GM18858 (cell line): ENCODE results near the gene ZC3H12A.

Experiments
- ATAC-seq: cut with Tn5 transposase; IDR thresholded peaks from one replicate; pipeline ENCODE4 v1.9.1; 2021; ENCODE audit not compliant: unreplicated experiment

ZC3H12A gene

GRCh38 chr1:37453647-37454046, 20.7 kb upstream of the ZC3H12A start:
- ATAC-seq = no peak

- no peak for ATAC-seq
Measured at GRCh38 chr1:37455516-37455915, 18.9 kb upstream of the ZC3H12A start.

GRCh38 chr1:37456614-37457013, 17.8 kb upstream of the ZC3H12A start:
- ATAC-seq = no peak

- ATAC-seq = no peak
Measured at GRCh38 chr1:37458551-37458950, 15.8 kb upstream of the ZC3H12A start.

- ATAC-seq = no peak
Measured at GRCh38 chr1:37461698-37462436, 12.5 kb upstream of the ZC3H12A start.

- no peak for ATAC-seq
Measured at GRCh38 chr1:37464443-37464842, 9.9 kb upstream of the ZC3H12A start.

GRCh38 chr1:37465593-37466517, 8.5 kb upstream of the ZC3H12A start:
- no peak for ATAC-seq

GRCh38 chr1:37468037-37468436, 6.3 kb upstream of the ZC3H12A start:
- no peak for ATAC-seq

- ATAC-seq = no peak
Measured at GRCh38 chr1:37469386-37469785, 5.0 kb upstream of the ZC3H12A start.

- ATAC-seq = no peak
Measured at GRCh38 chr1:37471345-37472231, 2.8 kb upstream of the ZC3H12A start.

- no peak for ATAC-seq
Measured at GRCh38 chr1:37472281-37472680, 2.1 kb upstream of the ZC3H12A start.

- ATAC-seq = no peak
Measured at GRCh38 chr1:37472994-37473393, 1.4 kb upstream of the ZC3H12A start.

- ATAC-seq = no peak
Measured at GRCh38 chr1:37473431-37474045, 842 bp upstream of the ZC3H12A start.

- no peak for ATAC-seq
Measured at GRCh38 chr1:37474697-37475379, 458 bp downstream of the ZC3H12A start.

- ATAC-seq = no peak
Measured at GRCh38 chr1:37475380-37476086, 1.2 kb downstream of the ZC3H12A start.

GRCh38 chr1:37476087-37476452, 1.7 kb downstream of the ZC3H12A start:
- no peak for ATAC-seq

GRCh38 chr1:37476460-37477197, 2.2 kb downstream of the ZC3H12A start:
- no peak for ATAC-seq

GRCh38 chr1:37477198-37477931, 3.0 kb downstream of the ZC3H12A start:
- no peak for ATAC-seq
